Mesenchymal stem cell (in vitro differentiated cells and primary cell): ENCODE data around the gene SIGLECL1.

Experiments used
- DNase-seq: peaks from one replicate; pipeline ENCODE4 v3.0.0-alpha.2; 2013
- H2AFZ ChIP-seq: one replicate; pipeline ENCODE4 v1.6.1; 2013; ENCODE audit warnings: low read depth, mild to moderate bottlenecking, control low read depth, inconsistent platforms, low read length, moderate library complexity
- H2AK5ac ChIP-seq: 2 replicates; pipeline ENCODE4 v1.6.1; 2013; ENCODE audit warnings: low read length, moderate library complexity, mild to moderate bottlenecking, inconsistent platforms; ENCODE audit not compliant: severe bottlenecking
- H2BK120ac ChIP-seq: one replicate; pipeline ENCODE4 v1.6.1; 2013; ENCODE audit warnings: low read depth, mild to moderate bottlenecking, inconsistent platforms, low read length, moderate library complexity
- H2BK12ac ChIP-seq, 2 experiments: one replicate each; pipeline ENCODE4 v1.6.1; 2013; ENCODE audit warnings: inconsistent platforms in 2 of 2, low read length in 2 of 2, mild to moderate bottlenecking in 2 of 2, moderate library complexity in 2 of 2, control low read depth in 1 of 2
- H2BK15ac ChIP-seq: one replicate; pipeline ENCODE4 v1.6.1; 2013; ENCODE audit warnings: mild to moderate bottlenecking, low read depth, inconsistent platforms; ENCODE audit not compliant: poor library complexity, severe bottlenecking
- H2BK5ac ChIP-seq: 2 replicates; pipeline ENCODE4 v1.6.1; 2013; ENCODE audit warnings: low read depth, mild to moderate bottlenecking, low read length, control low read depth, inconsistent platforms; ENCODE audit not compliant: poor library complexity, severe bottlenecking
- H3K14ac ChIP-seq, 2 experiments: one replicate each; pipeline ENCODE4 v1.6.1; 2013; ENCODE audit warnings: inconsistent platforms in 2 of 2, low read length in 2 of 2, control low read depth in 1 of 2, mild to moderate bottlenecking in 1 of 2, moderate library complexity in 1 of 2
- H3K18ac ChIP-seq, 2 experiments: one replicate each; pipeline ENCODE4 v1.6.1; 2013; ENCODE audit warnings: inconsistent platforms in 2 of 2, low read length in 2 of 2, control low read depth in 1 of 2, low read depth in 1 of 2, mild to moderate bottlenecking in 1 of 2
- H3K23ac ChIP-seq, 2 experiments: one replicate each; pipeline ENCODE4 v1.6.1; 2013; ENCODE audit warnings: inconsistent platforms in 2 of 2, low read length in 2 of 2, mild to moderate bottlenecking in 2 of 2, moderate library complexity in 2 of 2, control low read depth in 1 of 2
- H3K27ac ChIP-seq: 2 replicates; pipeline ENCODE4 v1.5.1; 2013; ENCODE audit warnings: mild to moderate bottlenecking, moderate library complexity, low read length, control low read depth, inconsistent platforms; ENCODE audit not compliant: poor library complexity, severe bottlenecking
- H3K27me3 ChIP-seq, 2 experiments: 2 replicates each; pipeline versions ENCODE4 v1.6.1 to v1.7.0; 2013; ENCODE audit warnings: low read length in 2 of 2, mild to moderate bottlenecking in 2 of 2, moderate library complexity in 2 of 2, control low read depth in 1 of 2, inconsistent platforms in 1 of 2; ENCODE audit not compliant: control insufficient read depth in 1 of 2, insufficient read depth in 1 of 2
- H3K36me3 ChIP-seq, 2 experiments: 2 replicates each; pipeline versions ENCODE4 v1.6.1 to v1.7.0; 2013; ENCODE audit warnings: low read length in 2 of 2, control low read depth in 1 of 2, inconsistent platforms in 1 of 2, low read depth in 1 of 2, mild to moderate bottlenecking in 1 of 2; ENCODE audit not compliant: insufficient read depth in 2 of 2, control insufficient read depth in 1 of 2
- H3K4ac ChIP-seq, 2 experiments: one replicate each; pipeline ENCODE4 v1.6.1; 2013; ENCODE audit warnings: inconsistent platforms in 2 of 2, low read length in 2 of 2, mild to moderate bottlenecking in 2 of 2, moderate library complexity in 2 of 2, control low read depth in 1 of 2, low read depth in 1 of 2
- H3K4me1 ChIP-seq: 2 replicates; pipeline ENCODE4 v1.6.1; 2013; ENCODE audit warnings: low read depth, low read length, control low read depth; ENCODE audit not compliant: control insufficient read depth, insufficient read depth
- H3K4me2 ChIP-seq: 2 replicates; pipeline ENCODE4 v1.6.1; 2013; ENCODE audit warnings: low read length, mild to moderate bottlenecking, inconsistent platforms; ENCODE audit not compliant: poor library complexity, severe bottlenecking
- H3K4me3 ChIP-seq, 2 experiments: 2 replicates each; pipeline versions ENCODE4 v1.5.1 to v1.7.0; 2013; ENCODE audit warnings: low read length in 2 of 2, mild to moderate bottlenecking in 2 of 2, control low read depth in 1 of 2, low read depth in 1 of 2; ENCODE audit not compliant: insufficient read depth in 1 of 2
- H3K79me1 ChIP-seq: replicated peaks from 2 replicates; pipeline ENCODE4 v1.6.1; 2013; ENCODE audit warnings: mild to moderate bottlenecking, control low read depth, low read length, inconsistent platforms; ENCODE audit not compliant: poor library complexity, severe bottlenecking
- H3K9ac ChIP-seq: 2 replicates; pipeline ENCODE4 v1.7.0; 2013; ENCODE audit warnings: mild to moderate bottlenecking, low read length, moderate library complexity
- H3K9me3 ChIP-seq: 2 replicates; pipeline ENCODE4 v1.7.0; 2013; ENCODE audit warnings: mild to moderate bottlenecking, low read length; ENCODE audit not compliant: control insufficient read depth
- H4K8ac ChIP-seq: one replicate; pipeline ENCODE4 v1.6.1; 2013; ENCODE audit warnings: inconsistent platforms, mild to moderate bottlenecking, low read length, moderate library complexity
- H4K91ac ChIP-seq: one replicate; pipeline ENCODE4 v1.6.1; 2013; ENCODE audit warnings: mild to moderate bottlenecking, low read length, inconsistent platforms
- WGBS: methylation state at CpG from one replicate; pipeline ENCODE4 v1.1.7; 2013; ENCODE audit warnings: mixed read lengths; 5-methylcytosine and 5-hydroxymethylcytosine counted together

Gene SIGLECL1

DNA sequence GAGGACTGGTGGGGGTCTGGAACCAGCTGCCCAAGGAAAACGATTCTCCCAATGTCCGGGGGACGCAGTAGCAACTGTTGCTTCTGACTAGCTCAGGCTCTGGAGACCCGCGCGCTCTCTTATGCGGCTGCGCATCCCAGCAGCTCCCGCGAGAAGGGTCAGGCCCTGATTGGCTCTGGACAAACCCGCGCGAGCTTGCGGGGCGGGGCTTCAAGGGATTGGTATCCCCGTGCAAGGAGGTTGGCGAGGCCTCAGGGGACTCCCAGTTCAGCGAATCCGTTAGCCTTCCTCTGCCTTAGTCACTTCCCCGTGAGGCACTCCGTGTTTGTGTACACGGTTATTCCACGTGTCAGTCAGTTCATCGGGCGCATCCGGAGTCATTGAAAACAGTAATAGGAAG, 20.2 kb downstream of the SIGLECL1 start:
- Histone ChIP-seq H3K18ac (no peak overlapping the region), H3K27ac (no peak overlapping the region), H3K4ac (no peak overlapping the region), H2BK12ac (no peak overlapping the region), H2BK15ac (no peak overlapping the region), H3K79me1 (no peaks in the 10 kb centered on the region), H3K23ac (no peak overlapping the region), H2AK5ac (no peak overlapping the region), H3K4me2 (no peak overlapping the region), H2BK5ac (no peak overlapping the region), H3K36me3 (no peaks in the 10 kb centered on the region), H2BK120ac (no peak overlapping the region), H3K9ac (no peak overlapping the region), H3K27me3 (peaks cover 0 to 27% of the 10 kb centered on the region in 2 experiments), H2AFZ (no peak overlapping the region), H4K8ac (no peak overlapping the region), H3K9me3 (no peaks in the 10 kb centered on the region), H3K4me1 (no peaks in the 10 kb centered on the region), H3K4me3 (no peak overlapping the region), H4K91ac (no peak overlapping the region), H3K14ac (no peak overlapping the region)
- DNase-seq: no peak
- 84% methylated on average over 26 of the region's 26 CpGs for WGBS

DNA sequence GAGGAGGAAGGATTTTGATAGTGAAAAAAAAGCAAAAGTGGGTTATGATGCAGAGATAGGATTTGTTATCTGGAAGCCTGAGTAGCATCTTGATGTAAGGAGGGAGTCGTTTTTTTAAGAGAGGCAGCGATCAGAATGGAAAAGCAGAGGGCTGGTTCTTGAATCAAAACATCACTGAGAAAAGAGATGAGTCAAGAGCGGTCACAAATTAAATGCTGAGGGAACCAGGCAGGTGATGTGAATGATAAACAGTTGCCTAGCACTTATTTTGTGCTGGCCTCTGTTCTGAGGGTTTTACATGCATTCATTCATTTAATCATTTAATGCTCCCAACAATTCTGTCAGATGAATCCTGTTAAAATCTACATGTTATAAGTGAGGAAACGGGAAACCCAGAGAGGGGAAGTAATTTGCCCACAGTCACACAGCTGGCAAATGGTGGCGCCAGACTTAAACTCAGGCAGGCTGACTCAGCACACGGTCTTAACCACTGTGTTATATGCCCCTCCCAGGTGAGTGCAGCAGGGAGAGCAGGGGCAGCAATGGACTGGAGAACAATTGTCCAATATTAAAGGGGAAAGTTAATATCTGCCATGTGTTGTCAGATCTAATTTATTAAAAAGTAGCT, 21.4 kb downstream of the SIGLECL1 start:
- Histone ChIP-seq H3K4ac (no peak overlapping the region), H3K18ac (no peak overlapping the region), H3K14ac (no peak overlapping the region), H4K91ac (no peak overlapping the region), H3K9ac (no peak overlapping the region), H2BK120ac (no peak overlapping the region), H3K4me2 (no peak overlapping the region), H4K8ac (no peak overlapping the region), H3K27me3 (peaks cover 0 to 23% of the 10 kb centered on the region in 2 experiments), H3K23ac (no peak overlapping the region), H2AK5ac (no peak overlapping the region), H3K27ac (no peak overlapping the region), H3K4me1 (no peaks in the 10 kb centered on the region), H2BK12ac (no peak overlapping the region), H3K79me1 (no peaks in the 10 kb centered on the region), H2BK15ac (no peak overlapping the region), H2AFZ (no peak overlapping the region), H3K9me3 (no peaks in the 10 kb centered on the region), H2BK5ac (no peak overlapping the region), H3K4me3 (no peak overlapping the region), H3K36me3 (no peaks in the 10 kb centered on the region)
- DNase-seq: no peak
- WGBS: 52% methylated on average over 6 of the region's 6 CpGs

DNA sequence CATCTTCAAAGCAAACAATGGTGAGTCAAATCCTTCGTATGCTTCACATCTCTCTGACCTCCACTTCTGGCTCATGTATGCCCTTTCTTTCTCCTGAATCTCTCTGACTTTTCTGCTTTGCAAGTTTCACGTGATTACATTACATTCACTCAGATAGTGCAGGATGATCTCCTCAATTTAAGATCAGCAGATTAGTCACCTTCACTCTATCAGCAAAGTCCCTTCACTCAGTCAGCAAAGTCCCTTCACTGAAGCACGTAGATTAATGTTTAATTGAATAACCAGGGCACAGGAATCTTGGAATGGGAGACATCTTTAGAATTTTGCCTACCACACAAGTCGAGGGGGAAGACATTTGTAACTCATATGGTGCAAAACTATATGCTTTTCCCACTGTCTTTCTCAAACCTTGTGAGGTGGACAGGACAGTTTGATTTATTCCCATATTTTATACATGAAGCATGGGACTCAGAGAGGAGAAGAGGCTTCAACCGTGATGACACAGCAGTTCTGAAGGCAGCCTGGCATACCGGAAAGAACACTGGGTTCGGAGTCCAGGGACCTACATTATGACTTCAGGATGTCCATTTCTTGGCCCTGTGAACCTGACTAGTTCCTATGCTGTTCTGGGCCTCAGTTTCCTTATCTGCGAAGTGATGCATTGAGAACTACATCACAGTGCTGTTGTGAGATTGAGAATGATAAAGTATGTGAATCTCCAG, 23.3 kb downstream of the SIGLECL1 start:
- Histone ChIP-seq H3K36me3 (no peaks in the 10 kb centered on the region), H3K9ac (no peak overlapping the region), H3K23ac (no peak overlapping the region)

DNA sequence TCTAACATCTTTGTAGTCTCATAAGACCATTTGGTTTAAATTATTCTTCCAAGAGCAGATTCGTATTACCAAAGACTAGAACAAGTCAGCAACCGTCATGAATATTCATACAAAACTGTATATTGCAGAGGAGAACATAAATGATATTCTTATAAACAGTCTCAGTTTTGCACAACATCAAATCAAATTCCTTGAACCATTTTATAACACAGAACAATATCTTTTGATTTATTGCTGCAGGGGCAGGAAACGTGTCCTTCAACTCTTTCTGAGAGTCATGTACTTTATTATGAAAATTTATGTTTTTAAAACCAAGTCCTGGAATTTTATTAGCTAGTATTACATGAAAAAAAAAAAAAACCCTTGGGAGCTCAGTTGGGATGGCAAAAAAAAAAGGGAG, 26.2 kb downstream of the SIGLECL1 start:
- H3K4ac ChIP-seq: no peak overlapping the region
- H3K23ac ChIP-seq: no peak overlapping the region
- H2AFZ ChIP-seq: no peak overlapping the region
- DNase-seq: no peak
- H3K18ac ChIP-seq: no peak overlapping the region
- H2BK5ac ChIP-seq: no peak overlapping the region
- H4K91ac ChIP-seq: no peak overlapping the region
- H3K36me3 ChIP-seq: no peaks in the 10 kb centered on the region
- H3K4me2 ChIP-seq: no peak overlapping the region
- H4K8ac ChIP-seq: no peak overlapping the region
- H2AK5ac ChIP-seq: no peak overlapping the region
- H3K79me1 ChIP-seq: no peaks in the 10 kb centered on the region
- H3K4me1 ChIP-seq: no peaks in the 10 kb centered on the region
- no peak overlapping the region for H3K14ac ChIP-seq
- no peak overlapping the region for H3K9ac ChIP-seq
- H3K27me3 ChIP-seq: peaks cover 0 to 3% of the 10 kb centered on the region in 2 experiments
- no peak overlapping the region for H2BK120ac ChIP-seq
- no peak overlapping the region for H3K27ac ChIP-seq
- no CpG with 5 or more reads among the region's 3 CpGs for WGBS
- H3K4me3 ChIP-seq: no peak overlapping the region
- peaks cover 3% of the 10 kb centered on the region for H3K9me3 ChIP-seq
- H2BK15ac ChIP-seq: no peak overlapping the region
- no peak overlapping the region for H2BK12ac ChIP-seq

More for the DNA sequence above, 23.3 kb downstream of the SIGLECL1 start:
- H3K79me1 ChIP-seq: no peaks in the 10 kb centered on the region
- no peak overlapping the region for H4K91ac ChIP-seq
- H3K14ac ChIP-seq: no peak overlapping the region
- H3K4me3 ChIP-seq: no peak overlapping the region
- H3K4me1 ChIP-seq: no peaks in the 10 kb centered on the region
- no peak overlapping the region for H3K4me2 ChIP-seq
- no peak overlapping the region for H2BK120ac ChIP-seq
- H2AFZ ChIP-seq: no peak overlapping the region
- no peaks in the 10 kb centered on the region for H3K9me3 ChIP-seq
- H2BK12ac ChIP-seq: no peak overlapping the region
- no peak for DNase-seq
- H3K18ac ChIP-seq: no peak overlapping the region
- H4K8ac ChIP-seq: no peak overlapping the region
- peaks cover 0 to 10% of the 10 kb centered on the region in 2 experiments for H3K27me3 ChIP-seq
- no peak overlapping the region for H2AK5ac ChIP-seq
- H3K27ac ChIP-seq: no peak overlapping the region
- H2BK15ac ChIP-seq: no peak overlapping the region
- no peak overlapping the region for H2BK5ac ChIP-seq
- no peak overlapping the region for H3K4ac ChIP-seq
- WGBS: 80% methylated on average over 6 of the region's 8 CpGs
